GM12875 (cell line): ENCODE data around the gene LAMA2.

Source experiments
- H3K4me3 ChIP-seq: one replicate; pipeline ENCODE4 v1.5.1; 2011; ENCODE audit warnings: low read depth, low read length, control low read depth
- TF ChIP-seq, protein P1 (sequence below): IDR thresholded peaks from 2 replicates; pipeline ENCODE4 v1.5.1; 2011; ENCODE audit warnings: low read depth, mild to moderate bottlenecking, control low read depth, inconsistent platforms, low read length, moderate library complexity, borderline replicate concordance; ENCODE audit not compliant: insufficient read depth

The LAMA2 gene

GRCh38 chr6:129565366-129565765 is 682.4 kb downstream of the LAMA2 start:
- TF ChIP-seq, protein P1, sequence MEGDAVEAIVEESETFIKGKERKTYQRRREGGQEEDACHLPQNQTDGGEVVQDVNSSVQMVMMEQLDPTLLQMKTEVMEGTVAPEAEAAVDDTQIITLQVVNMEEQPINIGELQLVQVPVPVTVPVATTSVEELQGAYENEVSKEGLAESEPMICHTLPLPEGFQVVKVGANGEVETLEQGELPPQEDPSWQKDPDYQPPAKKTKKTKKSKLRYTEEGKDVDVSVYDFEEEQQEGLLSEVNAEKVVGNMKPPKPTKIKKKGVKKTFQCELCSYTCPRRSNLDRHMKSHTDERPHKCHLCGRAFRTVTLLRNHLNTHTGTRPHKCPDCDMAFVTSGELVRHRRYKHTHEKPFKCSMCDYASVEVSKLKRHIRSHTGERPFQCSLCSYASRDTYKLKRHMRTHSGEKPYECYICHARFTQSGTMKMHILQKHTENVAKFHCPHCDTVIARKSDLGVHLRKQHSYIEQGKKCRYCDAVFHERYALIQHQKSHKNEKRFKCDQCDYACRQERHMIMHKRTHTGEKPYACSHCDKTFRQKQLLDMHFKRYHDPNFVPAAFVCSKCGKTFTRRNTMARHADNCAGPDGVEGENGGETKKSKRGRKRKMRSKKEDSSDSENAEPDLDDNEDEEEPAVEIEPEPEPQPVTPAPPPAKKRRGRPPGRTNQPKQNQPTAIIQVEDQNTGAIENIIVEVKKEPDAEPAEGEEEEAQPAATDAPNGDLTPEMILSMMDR = no peak
- H3K4me3 ChIP-seq = no peak overlapping the region

DNA sequence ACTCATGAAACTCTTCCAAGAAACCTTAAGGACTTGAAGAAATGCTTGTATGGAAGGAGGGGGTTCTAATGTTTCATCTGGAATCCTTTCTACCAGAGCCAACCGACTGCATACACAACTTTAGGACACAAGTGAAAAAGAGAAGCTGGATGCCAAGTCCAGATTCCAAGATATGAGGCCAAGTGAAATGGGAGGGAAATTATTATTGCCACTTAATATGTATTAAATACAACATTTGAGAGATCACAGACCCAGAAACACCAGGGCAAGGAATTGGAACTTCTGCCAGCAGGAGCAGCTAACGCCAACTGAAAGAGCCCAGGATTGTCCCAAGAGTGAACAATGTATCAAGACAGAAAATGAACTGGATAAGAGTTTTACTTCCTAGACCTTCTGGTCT is 682.9 kb downstream of the LAMA2 start:
- TF ChIP-seq, protein P1 = no peak
- no peak overlapping the region for H3K4me3 ChIP-seq
